HepG2 (cell line): Measurements from ENCODE around the gene GRAP. TPM values are rescaled to one million over a fixed set of nuclear protein-coding genes. Genes with fewer than 3 reads are reported as not detected.

Experiments
- FOXA1 ChIP-seq, 2 experiments: fragments of 450-650 bp in 1 of 2; sonication (generic) in 1 of 2; formaldehyde crosslinking in 1 of 2; IDR thresholded peaks; 2 replicates each; pipeline versions ENCODE4 v1.4.0 to v1.6.1; 2016 to 2020; ENCODE audit warnings: missing genetic modification reagents in 1 of 2
- GTF2F1 ChIP-seq: fragments of 150-350 bp; IDR thresholded peaks from 2 replicates; pipeline ENCODE4 v1.6.1; 2014; ENCODE audit warnings: low read length
- HDAC2 ChIP-seq: sonication (generic); formaldehyde crosslinking; IDR thresholded peaks from 2 replicates; pipeline ENCODE4 v1.4.0; 2020; ENCODE audit warnings: missing genetic modification reagents
- KLF15 ChIP-seq: sonication (generic); formaldehyde crosslinking; IDR thresholded peaks from 2 replicates; pipeline ENCODE4 v1.8.1; 2023; ENCODE audit warnings: borderline replicate concordance, mild to moderate bottlenecking, inconsistent platforms, missing genetic modification reagents, mixed read lengths
- MAFF ChIP-seq: IDR thresholded peaks from 2 replicates; pipeline ENCODE4 v1.6.1; 2011; ENCODE audit warnings: low read depth, low read length, improper control_type of control experiment
- MAFK ChIP-seq, 2 experiments: IDR thresholded peaks in 1 of 2; conservative IDR thresholded peaks in 1 of 2; 2 replicates each; pipeline ENCODE4 v1.6.1; 2011; ENCODE audit warnings: improper control_type of control experiment in 2 of 2, low read length in 2 of 2
- POLR2AphosphoS5 ChIP-seq: IDR thresholded peaks from 2 replicates; pipeline ENCODE4 v1.6.1; 2012; ENCODE audit warnings: low read depth, low read length
- PRMT3 ChIP-seq: sonication (generic); formaldehyde crosslinking; IDR thresholded peaks from 2 replicates; pipeline ENCODE4 v1.8.1; 2022; ENCODE audit warnings: low read depth, mild to moderate bottlenecking, moderate library complexity, missing genetic modification reagents, borderline replicate concordance
- RBM22 ChIP-seq: fragments of 200-400 bp; formaldehyde crosslinking; optimal IDR thresholded peaks from 2 replicates; pipeline ENCODE3; 2017; ENCODE audit warnings: mild to moderate bottlenecking, low read length, moderate library complexity
- SAFB2 ChIP-seq: sonication (generic); formaldehyde crosslinking; IDR thresholded peaks from 2 replicates; pipeline ENCODE4 v1.5.1; 2020; ENCODE audit warnings: missing genetic modification reagents, low read depth, mild to moderate bottlenecking, borderline replicate concordance
- SMC3 ChIP-seq: IDR thresholded peaks from 2 replicates; pipeline ENCODE4 v1.6.1; 2011; ENCODE audit warnings: low read length, improper control_type of control experiment
- SSRP1 ChIP-seq: IDR thresholded peaks from 2 replicates; pipeline ENCODE4 v1.6.1; 2016; ENCODE audit warnings: control low read depth
- SUZ12 ChIP-seq: fragments of 150-350 bp; IDR thresholded peaks from 2 replicates; pipeline ENCODE4 v1.6.1; 2014; ENCODE audit warnings: low read depth, low read length
- THAP11 ChIP-seq: IDR thresholded peaks from 2 replicates; pipeline ENCODE4 v1.6.1; 2016; ENCODE audit warnings: missing biosample characterization, missing genetic modification reagents
- TOE1 ChIP-seq: sonication (generic); formaldehyde crosslinking; IDR thresholded peaks from 2 replicates; pipeline ENCODE4 v1.4.0; 2020; ENCODE audit warnings: mild to moderate bottlenecking, missing genetic modification reagents
- ZBTB7B ChIP-seq: sonication (generic); formaldehyde crosslinking; IDR thresholded peaks from 2 replicates; pipeline ENCODE4 v1.4.0; 2020; ENCODE audit warnings: missing genetic modification reagents
- ZFP1 ChIP-seq: IDR thresholded peaks from 2 replicates; pipeline ENCODE4 v1.6.1; 2016
- ZNF180 ChIP-seq: sonication (generic); formaldehyde crosslinking; IDR thresholded peaks from 2 replicates; pipeline ENCODE4 v1.4.0; 2020; ENCODE audit warnings: low read depth, missing genetic modification reagents, borderline replicate concordance
- ZNF367 ChIP-seq: sonication (generic); formaldehyde crosslinking; IDR thresholded peaks from 2 replicates; pipeline ENCODE4 v1.4.0; 2020; ENCODE audit warnings: missing genetic modification reagents, borderline replicate concordance
- ZNF432 ChIP-seq: sonication (generic); formaldehyde crosslinking; IDR thresholded peaks from 2 replicates; pipeline ENCODE4 v1.5.0; 2020; ENCODE audit warnings: missing genetic modification reagents, mild to moderate bottlenecking, borderline replicate concordance
- ZNF451 ChIP-seq: sonication (generic); formaldehyde crosslinking; IDR thresholded peaks from 2 replicates; pipeline ENCODE4 v1.5.0; 2020; ENCODE audit warnings: mild to moderate bottlenecking, missing genetic modification reagents
- ZNF564 ChIP-seq: sonication (generic); formaldehyde crosslinking; IDR thresholded peaks from 2 replicates; pipeline ENCODE4 v1.8.1; 2023; ENCODE audit warnings: mild to moderate bottlenecking, missing genetic modification reagents
- ZNF629 ChIP-seq: sonication (generic); formaldehyde crosslinking; conservative IDR thresholded peaks from 2 replicates; pipeline ENCODE4 v1.5.0; 2020; ENCODE audit warnings: missing genetic modification reagents
- polyA plus RNA-seq, 8 experiments: library from polyadenylated mRNA; depleted of rRNA in 3 of 8; stranded (reverse) in 7 of 8; unstranded in 1 of 8; fragments of >200 nt; fragmentation: Illumina TruSeq in 4 of 8; extraction: Trizol in 4 of 8; gene quantifications; 2 replicates each; pipeline versions ENCODE4 v1.2.1 to v1.2.3, GENCODE V29; 2011 to 2016; ENCODE audit warnings: low read depth in 4 of 8, missing spikeins in 1 of 8, mixed read lengths in 1 of 8; ENCODE audit not compliant: insufficient read depth in 1 of 8
- total RNA-seq, 5 experiments: library from RNA; depleted of rRNA; stranded (reverse); fragments of >200 nt; fragmentation: Illumina TruSeq; extraction: Trizol; gene quantifications; 2 replicates each; pipeline ENCODE4 v1.2.3, GENCODE V29; 2016; ENCODE audit warnings: low read depth in 1 of 5
- TF ChIP-seq, protein P1 (sequence below): IDR thresholded peaks from 2 replicates; pipeline ENCODE4 v1.6.1; 2016
- TF ChIP-seq, protein P2 (sequence below), 2 experiments: sonication (generic) in 1 of 2; formaldehyde crosslinking in 1 of 2; IDR thresholded peaks; 2 replicates each; pipeline versions ENCODE4 v1.4.0 to v1.6.1; 2016 to 2020; ENCODE audit warnings: borderline replicate concordance in 1 of 2, low read depth in 1 of 2, mild to moderate bottlenecking in 1 of 2, missing genetic modification reagents in 1 of 2
- TF ChIP-seq, protein P3 (sequence below): sonication (generic); formaldehyde crosslinking; IDR thresholded peaks from 2 replicates; pipeline ENCODE4 v1.5.1; 2020; ENCODE audit warnings: missing genetic modification reagents, mild to moderate bottlenecking, borderline replicate concordance
- TF ChIP-seq, protein P4 (sequence below): IDR thresholded peaks from 2 replicates; pipeline ENCODE4 v1.6.1; 2016; ENCODE audit warnings: missing genetic modification reagents, missing compliant biosample characterization

GRAP gene
- total and polyA plus RNA-seq, 2 of the 13 experiments (the other 11 are each of a cell fraction or from before 2014, with no cell fraction given) = 0.77 to 1.7 TPM

DNA sequence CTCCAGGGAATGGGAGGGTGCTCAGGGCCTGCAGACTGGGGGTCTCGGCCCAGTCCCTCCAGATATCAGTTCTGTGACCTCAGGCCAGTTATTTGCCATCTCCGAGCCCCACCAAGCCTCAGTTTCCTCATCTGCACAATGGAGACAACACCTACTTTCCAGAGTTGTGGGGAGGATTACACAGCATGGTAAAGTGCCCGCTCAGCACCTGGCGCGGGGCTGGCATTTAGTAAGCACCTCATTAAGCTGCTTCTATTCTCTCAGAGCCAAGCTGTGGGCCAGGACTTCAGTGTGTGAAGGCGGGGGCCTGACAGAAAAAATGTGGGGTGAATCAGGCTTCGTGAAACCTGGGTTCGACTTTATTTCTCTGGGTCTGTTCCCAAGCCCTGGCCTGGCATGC, 47.4 kb downstream of the GRAP start (continued):
- TF ChIP-seq ZBTB7B (CRISPR knock-in tag) (no peak), PRMT3 (CRISPR knock-in tag) (no peak), THAP11 (CRISPR knock-in tag) (no peak), GTF2F1 (no peak), MAFF (peak; percentile 34), HDAC2 (no peak), SUZ12 (no peak), TOE1 (CRISPR knock-in tag) (no peak), ZNF367 (no peak), ZNF180 (no peak), ZFP1 (no peak), ZNF629 (CRISPR knock-in tag) (peak; percentile 39; the same call in 1 of the 2 replicates), ZNF451 (no peak), KLF15 (CRISPR knock-in tag) (no peak), ZNF432 (CRISPR knock-in tag) (no peak), POLR2AphosphoS5 (no peak), RBM22 (peak; percentile 40), ZNF564 (CRISPR knock-in tag) (no peak), SMC3 (no peak), MAFK (conservative IDR thresholded peaks at IDR 0.05 in 1 of 2, IDR thresholded peaks at IDR 0.05 in 1 of 2; ENCODE audit: low read length in 2 of 2) (peak; percentile 65 to 67), SAFB2 (CRISPR knock-in tag) (no peak), SSRP1 (no peak), FOXA1 (IDR thresholded peaks at IDR 0.05) (no peak), FOXA1 (CRISPR knock-in tag; IDR thresholded peaks at IDR 0.05) (no peak)
- TF ChIP-seq, protein P1, sequence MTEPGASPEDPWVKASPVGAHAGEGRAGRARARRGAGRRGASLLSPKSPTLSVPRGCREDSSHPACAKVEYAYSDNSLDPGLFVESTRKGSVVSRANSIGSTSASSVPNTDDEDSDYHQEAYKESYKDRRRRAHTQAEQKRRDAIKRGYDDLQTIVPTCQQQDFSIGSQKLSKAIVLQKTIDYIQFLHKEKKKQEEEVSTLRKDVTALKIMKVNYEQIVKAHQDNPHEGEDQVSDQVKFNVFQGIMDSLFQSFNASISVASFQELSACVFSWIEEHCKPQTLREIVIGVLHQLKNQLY (CRISPR knock-in tag) = no peak
- TF ChIP-seq, protein P2, sequence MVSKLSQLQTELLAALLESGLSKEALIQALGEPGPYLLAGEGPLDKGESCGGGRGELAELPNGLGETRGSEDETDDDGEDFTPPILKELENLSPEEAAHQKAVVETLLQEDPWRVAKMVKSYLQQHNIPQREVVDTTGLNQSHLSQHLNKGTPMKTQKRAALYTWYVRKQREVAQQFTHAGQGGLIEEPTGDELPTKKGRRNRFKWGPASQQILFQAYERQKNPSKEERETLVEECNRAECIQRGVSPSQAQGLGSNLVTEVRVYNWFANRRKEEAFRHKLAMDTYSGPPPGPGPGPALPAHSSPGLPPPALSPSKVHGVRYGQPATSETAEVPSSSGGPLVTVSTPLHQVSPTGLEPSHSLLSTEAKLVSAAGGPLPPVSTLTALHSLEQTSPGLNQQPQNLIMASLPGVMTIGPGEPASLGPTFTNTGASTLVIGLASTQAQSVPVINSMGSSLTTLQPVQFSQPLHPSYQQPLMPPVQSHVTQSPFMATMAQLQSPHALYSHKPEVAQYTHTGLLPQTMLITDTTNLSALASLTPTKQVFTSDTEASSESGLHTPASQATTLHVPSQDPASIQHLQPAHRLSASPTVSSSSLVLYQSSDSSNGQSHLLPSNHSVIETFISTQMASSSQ (IDR thresholded peaks at IDR 0.05; ENCODE audit: low read depth) = no peak
- TF ChIP-seq, protein P2 (CRISPR knock-in tag; IDR thresholded peaks at IDR 0.05; ENCODE audit: borderline replicate concordance) = no peak
- TF ChIP-seq, protein P3, sequence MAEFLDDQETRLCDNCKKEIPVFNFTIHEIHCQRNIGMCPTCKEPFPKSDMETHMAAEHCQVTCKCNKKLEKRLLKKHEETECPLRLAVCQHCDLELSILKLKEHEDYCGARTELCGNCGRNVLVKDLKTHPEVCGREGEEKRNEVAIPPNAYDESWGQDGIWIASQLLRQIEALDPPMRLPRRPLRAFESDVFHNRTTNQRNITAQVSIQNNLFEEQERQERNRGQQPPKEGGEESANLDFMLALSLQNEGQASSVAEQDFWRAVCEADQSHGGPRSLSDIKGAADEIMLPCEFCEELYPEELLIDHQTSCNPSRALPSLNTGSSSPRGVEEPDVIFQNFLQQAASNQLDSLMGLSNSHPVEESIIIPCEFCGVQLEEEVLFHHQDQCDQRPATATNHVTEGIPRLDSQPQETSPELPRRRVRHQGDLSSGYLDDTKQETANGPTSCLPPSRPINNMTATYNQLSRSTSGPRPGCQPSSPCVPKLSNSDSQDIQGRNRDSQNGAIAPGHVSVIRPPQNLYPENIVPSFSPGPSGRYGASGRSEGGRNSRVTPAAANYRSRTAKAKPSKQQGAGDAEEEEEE = no peak
- TF ChIP-seq, protein P4, sequence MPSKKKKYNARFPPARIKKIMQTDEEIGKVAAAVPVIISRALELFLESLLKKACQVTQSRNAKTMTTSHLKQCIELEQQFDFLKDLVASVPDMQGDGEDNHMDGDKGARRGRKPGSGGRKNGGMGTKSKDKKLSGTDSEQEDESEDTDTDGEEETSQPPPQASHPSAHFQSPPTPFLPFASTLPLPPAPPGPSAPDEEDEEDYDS (CRISPR knock-in tag) = no peak
